GM18868 (cell line): Measurements from ENCODE around the gene SS18L1.
A peak's percentile ranks its signal among the peaks of the same experiment; 100 is the strongest.

ENCODE experiments used
- ATAC-seq: cut with Tn5 transposase; IDR thresholded peaks from one replicate; pipeline ENCODE4 v1.9.1; 2021; ENCODE audit warnings: mild to moderate bottlenecking, moderate library complexity; ENCODE audit not compliant: unreplicated experiment

The SS18L1 gene

GRCh38 chr20:62191781-62192559 lies 48.4 kb downstream of the SS18L1 start:
- ATAC-seq: no peak

GRCh38 chr20:62192635-62193034 lies 49.1 kb downstream of the SS18L1 start:
- no peak for ATAC-seq

- no peak for ATAC-seq
Measured at GRCh38 chr20:62193079-62194025, 49.8 kb downstream of the SS18L1 start.

- ATAC-seq: no peak
Measured at GRCh38 chr20:62195075-62195405, 51.5 kb downstream of the SS18L1 start.

- ATAC-seq: no peak
Measured at GRCh38 chr20:62195736-62196135, 52.2 kb downstream of the SS18L1 start.

GRCh38 chr20:62196286-62196685 lies 52.7 kb downstream of the SS18L1 start:
- no peak for ATAC-seq

- no peak for ATAC-seq
Measured at GRCh38 chr20:62197311-62197710, 53.7 kb downstream of the SS18L1 start.

- ATAC-seq: no peak
Measured at GRCh38 chr20:62197801-62198200, 54.2 kb downstream of the SS18L1 start.

- no peak for ATAC-seq
Measured at GRCh38 chr20:62198496-62198895, 54.9 kb downstream of the SS18L1 start.

GRCh38 chr20:62198931-62199330 lies 55.4 kb downstream of the SS18L1 start:
- ATAC-seq: no peak

- ATAC-seq: no peak
Measured at GRCh38 chr20:62200491-62201172, 57.1 kb downstream of the SS18L1 start.

- peak; percentile 50 for ATAC-seq
Measured at GRCh38 chr20:62201173-62202082, 57.9 kb downstream of the SS18L1 start.

GRCh38 chr20:62202083-62202395 lies 58.5 kb downstream of the SS18L1 start:
- no peak for ATAC-seq

- no peak for ATAC-seq
Measured at GRCh38 chr20:62202676-62203377, 59.3 kb downstream of the SS18L1 start.

GRCh38 chr20:62203378-62204030 lies 59.9 kb downstream of the SS18L1 start:
- ATAC-seq: no peak

- no peak for ATAC-seq
Measured at GRCh38 chr20:62205618-62206387, 62.2 kb downstream of the SS18L1 start.

- ATAC-seq: no peak
Measured at GRCh38 chr20:62206388-62206775, 62.8 kb downstream of the SS18L1 start.

- ATAC-seq: no peak
Measured at GRCh38 chr20:62208061-62208794, 64.7 kb downstream of the SS18L1 start.
